Gastroesophageal sphincter (tissue), 4 donors: ENCODE results near the gene ENOX1. TPM values are rescaled to one million over a fixed set of nuclear protein-coding genes. Genes with fewer than 3 reads are reported as not detected.

Experiments used
- ATAC-seq: fragments of 150-250 bp; one replicate; pipeline ENCODE4 v1.9.1; 2016; ENCODE audit warnings: mild to moderate bottlenecking, moderate library complexity
- H3K27ac ChIP-seq, 4 donors: fragments of 200-600 bp; sonication (generic) in 3 of 4; 1 replicate in 3 of 4; 2 replicates in 1 of 4; pipeline ENCODE4 v1.5.1; 2016 to 2019
- H3K27me3 ChIP-seq: fragments of 200-600 bp; sonication (generic); one replicate; pipeline ENCODE4 v1.5.1; 2019
- H3K36me3 ChIP-seq, 2 donors: fragments of 200-600 bp; sonication (generic); one replicate each; pipeline ENCODE4 v1.5.1; 2019; ENCODE audit warnings: control low read depth in 1 of 2
- H3K4me1 ChIP-seq, 3 donors: fragments of 200-600 bp; sonication (generic); 1 replicate in 2 of 3; 2 replicates in 1 of 3; pipeline ENCODE4 v1.5.1; 2016 to 2019; ENCODE audit warnings: control low read depth in 2 of 3
- H3K4me3 ChIP-seq, 2 donors: fragments of 200-600 bp; sonication (generic); one replicate each; pipeline ENCODE4 v1.5.1; 2019; ENCODE audit warnings: mild to moderate bottlenecking in 1 of 2, moderate library complexity in 1 of 2
- H3K9me3 ChIP-seq, 3 donors: fragments of 200-600 bp; sonication (generic); one replicate each; pipeline ENCODE4 v1.5.1; 2017 to 2019; ENCODE audit warnings: control low read depth in 2 of 3
- EP300 ChIP-seq: sonication (generic); formaldehyde crosslinking; IDR thresholded peaks from one replicate; pipeline ENCODE4 v1.6.1; 2017; ENCODE audit warnings: antibody characterized with exemption, mild to moderate bottlenecking
- POLR2A ChIP-seq, 2 donors: fragments of 450-650 bp; IDR thresholded peaks; one replicate each; pipeline ENCODE4 v1.6.1; 2017; ENCODE audit warnings: antibody characterized with exemption in 2 of 2, mild to moderate bottlenecking in 2 of 2, moderate library complexity in 1 of 2
- POLR2AphosphoS5 ChIP-seq: sonication (generic); formaldehyde crosslinking; IDR thresholded peaks from one replicate; pipeline ENCODE4 v1.6.1; 2017; ENCODE audit warnings: antibody characterized with exemption
- WGBS, 2 donors: methylation state at CpG; one replicate each; pipeline ENCODE4 v1.1.5; 2018; ENCODE audit warnings: low coverage in 1 of 2; 5-methylcytosine and 5-hydroxymethylcytosine counted together
- total RNA-seq, 4 donors: library from RNA; depleted of rRNA; stranded (reverse); fragments of >200 nt; gene quantifications; one replicate each; pipeline ENCODE4 v1.1.0, GENCODE V29; 2016
- TF ChIP-seq, protein P1 (sequence below), 4 experiments: fragments of 200-600 bp in 2 of 4; fragments of 450-650 bp in 2 of 4; sonication (generic) in 1 of 4; IDR thresholded peaks; one replicate each; pipeline ENCODE4 v1.5.1; 2017 to 2019; ENCODE audit warnings: antibody characterized with exemption in 4 of 4, mild to moderate bottlenecking in 2 of 4, moderate library complexity in 2 of 4

The ENOX1 gene
- total RNA-seq, 4 donors from 2014 or later, result 1.8 to 11.6 (median 9.4) TPM

DNA sequence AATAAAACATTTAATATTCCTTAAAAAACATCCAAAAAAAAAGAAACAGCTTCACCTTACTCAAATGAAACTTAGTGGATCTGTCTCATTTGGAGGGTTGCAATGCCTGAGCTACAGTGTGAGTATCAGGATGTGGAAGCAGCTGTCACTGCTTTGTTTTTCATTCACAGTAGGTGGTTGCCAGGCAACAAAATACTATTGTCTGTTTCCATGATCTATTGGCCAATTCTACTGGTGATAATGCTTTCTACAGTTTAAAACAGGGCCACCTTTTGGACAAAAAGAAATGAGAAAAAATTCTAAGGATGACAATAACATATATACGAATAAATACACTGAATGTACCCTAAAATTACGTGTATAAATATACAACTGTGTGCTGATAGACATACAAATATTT lies 3.0 kb downstream of the ENOX1 start:
- Histone ChIP-seq H3K4me3 (no peak overlapping the region), H3K27ac (peak overlapping the region in 3 of 4 donors; percentile 9 to 38 (median 38)), H3K4me1 (peaks cover 3 to 49% (median 3%) of the 10 kb centered on the region in 3 donors), H3K27me3 (no peaks in the 10 kb centered on the region), H3K9me3 (no peaks in the 10 kb centered on the region), H3K36me3 (no peaks in the 10 kb centered on the region)
- TF ChIP-seq POLR2AphosphoS5, result no peak
- TF ChIP-seq, protein P1, sequence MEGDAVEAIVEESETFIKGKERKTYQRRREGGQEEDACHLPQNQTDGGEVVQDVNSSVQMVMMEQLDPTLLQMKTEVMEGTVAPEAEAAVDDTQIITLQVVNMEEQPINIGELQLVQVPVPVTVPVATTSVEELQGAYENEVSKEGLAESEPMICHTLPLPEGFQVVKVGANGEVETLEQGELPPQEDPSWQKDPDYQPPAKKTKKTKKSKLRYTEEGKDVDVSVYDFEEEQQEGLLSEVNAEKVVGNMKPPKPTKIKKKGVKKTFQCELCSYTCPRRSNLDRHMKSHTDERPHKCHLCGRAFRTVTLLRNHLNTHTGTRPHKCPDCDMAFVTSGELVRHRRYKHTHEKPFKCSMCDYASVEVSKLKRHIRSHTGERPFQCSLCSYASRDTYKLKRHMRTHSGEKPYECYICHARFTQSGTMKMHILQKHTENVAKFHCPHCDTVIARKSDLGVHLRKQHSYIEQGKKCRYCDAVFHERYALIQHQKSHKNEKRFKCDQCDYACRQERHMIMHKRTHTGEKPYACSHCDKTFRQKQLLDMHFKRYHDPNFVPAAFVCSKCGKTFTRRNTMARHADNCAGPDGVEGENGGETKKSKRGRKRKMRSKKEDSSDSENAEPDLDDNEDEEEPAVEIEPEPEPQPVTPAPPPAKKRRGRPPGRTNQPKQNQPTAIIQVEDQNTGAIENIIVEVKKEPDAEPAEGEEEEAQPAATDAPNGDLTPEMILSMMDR (IDR thresholded peaks at IDR 0.05), result no peak
- no peak for TF ChIP-seq POLR2A (IDR thresholded peaks at IDR 0.05)
- no peak for TF ChIP-seq EP300
- 60 to 67% methylated on average over 2 of the region's 2 CpGs for WGBS, 2 donors
- ATAC-seq, result no peak

DNA sequence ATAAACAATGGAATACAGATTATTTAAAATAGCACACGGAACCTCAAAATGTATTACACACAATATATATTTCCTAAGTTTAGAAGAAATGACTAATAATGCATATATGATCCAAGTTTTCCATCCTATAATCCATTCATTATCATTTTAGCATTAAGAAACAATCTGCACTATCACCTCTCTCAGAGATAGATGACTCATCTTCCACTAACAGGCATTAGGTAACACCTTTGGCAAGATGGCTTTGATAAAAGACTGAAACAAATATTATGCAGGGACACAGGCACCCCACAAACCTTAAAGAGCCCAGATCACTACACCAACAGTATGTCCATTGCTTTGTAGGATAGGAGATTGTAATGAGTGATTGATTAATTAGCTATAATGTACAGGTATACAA lies 4.1 kb downstream of the ENOX1 start:
- Histone ChIP-seq H3K27ac (no peak overlapping the region), H3K4me3 (no peak overlapping the region), H3K27me3 (no peaks in the 10 kb centered on the region), H3K36me3 (no peaks in the 10 kb centered on the region), H3K4me1 (peaks cover under 1 to 47% (median 2%) of the 10 kb centered on the region in 3 donors), H3K9me3 (no peaks in the 10 kb centered on the region)
- TF ChIP-seq EP300 (no peak), POLR2A (IDR thresholded peaks at IDR 0.05) (no peak), POLR2AphosphoS5 (no peak)
- TF ChIP-seq, protein P1 (IDR thresholded peaks at IDR 0.05), result no peak
- WGBS, 2 donors, result 85 to 89% methylated on average over 1 of the region's 1 CpG
- no peak for ATAC-seq

GRCh38 chr13:43780666-43781065 lies 6.1 kb downstream of the ENOX1 start:
- Histone ChIP-seq H3K27me3 (no peaks in the 10 kb centered on the region), H3K36me3 (no peaks in the 10 kb centered on the region), H3K9me3 (no peaks in the 10 kb centered on the region), H3K4me1 (peaks cover 0 to 29% (median 0%) of the 10 kb centered on the region in 3 donors), H3K27ac (no peak overlapping the region), H3K4me3 (no peak overlapping the region)
- ATAC-seq, result no peak
- TF ChIP-seq POLR2AphosphoS5, result no peak
- no peak for TF ChIP-seq POLR2A (IDR thresholded peaks at IDR 0.05)
- TF ChIP-seq, protein P1 (IDR thresholded peaks at IDR 0.05), result no peak
- TF ChIP-seq EP300, result no peak

GRCh38 chr13:43776501-43777079 lies 10.2 kb downstream of the ENOX1 start:
- Histone ChIP-seq H3K27ac (no peak overlapping the region), H3K36me3 (no peaks in the 10 kb centered on the region), H3K4me3 (no peak overlapping the region), H3K9me3 (no peaks in the 10 kb centered on the region), H3K4me1 (peaks cover 0 to 5% (median 0%) of the 10 kb centered on the region in 3 donors), H3K27me3 (no peaks in the 10 kb centered on the region)
- TF ChIP-seq POLR2AphosphoS5 (no peak), POLR2A (IDR thresholded peaks at IDR 0.05) (no peak), EP300 (no peak)
- TF ChIP-seq, protein P1 (IDR thresholded peaks at IDR 0.05), result no peak
- ATAC-seq, result no peak
- WGBS, 2 donors, result 67% methylated on average over 2 of the region's 2 CpGs; no CpG with 5 or more reads in 1 of the 2 donors

GRCh38 chr13:43776006-43776405 lies 10.8 kb downstream of the ENOX1 start:
- TF ChIP-seq, protein P1 (IDR thresholded peaks at IDR 0.05), result no peak
- TF ChIP-seq EP300 (no peak), POLR2A (IDR thresholded peaks at IDR 0.05) (no peak), POLR2AphosphoS5 (no peak)
- H3K36me3 ChIP-seq, result no peaks in the 10 kb centered on the region
- ATAC-seq, result no peak
- H3K9me3 ChIP-seq, result no peaks in the 10 kb centered on the region
- no peak overlapping the region for H3K4me3 ChIP-seq
- peaks cover 0 to 10% (median 3%) of the 10 kb centered on the region in 3 donors for H3K4me1 ChIP-seq
- WGBS, 2 donors, result 83 to 86% methylated on average over 1 to 2 of the region's 2 CpGs
- no peak overlapping the region for H3K27ac ChIP-seq
- H3K27me3 ChIP-seq, result no peaks in the 10 kb centered on the region
